22Rv1 (cell line): ENCODE measurements around the gene MARCHF10.

Source experiments
- H3K27ac ChIP-seq: fragments of 450-650 bp; 2 replicates; pipeline ENCODE4 v1.5.1; 2017
- CTCF ChIP-seq: fragments of 450-650 bp; IDR thresholded peaks from 2 replicates; pipeline ENCODE4 v1.5.1; 2017; ENCODE audit warnings: mild to moderate bottlenecking
- ZFX ChIP-seq: fragments of 450-650 bp; IDR thresholded peaks from 2 replicates; pipeline ENCODE4 v1.6.1; 2017; ENCODE audit warnings: antibody characterized with exemption, borderline replicate concordance

MARCHF10 gene

GRCh38 chr17:62653002-62653825 lies 154.9 kb downstream of the MARCHF10 start:
- H3K27ac ChIP-seq: peak overlapping the region; percentile 52
- TF ChIP-seq CTCF (no peak), ZFX (no peak)

- H3K27ac ChIP-seq: peak overlapping the region; percentile 52
- no peak for TF ChIP-seq ZFX
These were observed 155.7 kb downstream of the MARCHF10 start for GRCh38 chr17:62652251-62653001.
